SJSA1 (cell line): ENCODE data around the gene GRID2. TPM values are rescaled to one million over a fixed set of nuclear protein-coding genes. Genes with fewer than 3 reads are reported as not detected.
"Not testable (repeated sequence)": the region's sequence is repeated elsewhere in the genome, so short reads cannot be mapped to it uniquely, and the experiment has no call there.

Source experiments
- DNase-seq, 2 experiments: peaks; one replicate each; pipeline ENCODE4 v3.0.0-alpha.2; 2015 to 2020; ENCODE audit warnings: low spot score in 2 of 2, low read depth in 1 of 2
- H3K27ac ChIP-seq: fragments of 250-450 bp; sonication (Bioruptor Pico); 2 replicates; pipeline ENCODE4 v1.5.1; 2020; ENCODE audit warnings: mild to moderate bottlenecking, moderate library complexity
- H3K27me3 ChIP-seq: fragments of 250-450 bp; sonication (Bioruptor Pico); replicated peaks from 2 replicates; pipeline ENCODE4 v1.5.1; 2020; ENCODE audit warnings: mild to moderate bottlenecking, moderate library complexity
- H3K36me3 ChIP-seq: fragments of 250-450 bp; sonication (Bioruptor Pico); 2 replicates; pipeline ENCODE4 v1.5.1; 2020; ENCODE audit warnings: mild to moderate bottlenecking
- H3K4me1 ChIP-seq: fragments of 250-450 bp; sonication (Bioruptor Pico); replicated peaks from 2 replicates; pipeline ENCODE4 v1.6.1; 2021; ENCODE audit warnings: mild to moderate bottlenecking
- H3K4me3 ChIP-seq: fragments of 250-450 bp; sonication (Bioruptor Pico); 2 replicates; pipeline ENCODE4 v1.5.1; 2020; ENCODE audit warnings: mild to moderate bottlenecking
- H3K9me3 ChIP-seq: fragments of 250-450 bp; sonication (Bioruptor Pico); replicated peaks from 2 replicates; pipeline ENCODE4 v1.5.1; 2020; ENCODE audit warnings: mild to moderate bottlenecking
- total RNA-seq: library from RNA; depleted of rRNA; stranded (reverse); fragments of >200 nt; shearing (Covaris generic); gene quantifications from 2 replicates; pipeline ENCODE4 v1.2.3, GENCODE V29; 2014

GRID2 gene
- total RNA-seq, 1 experiment from 2014 or later: not detected

DNA sequence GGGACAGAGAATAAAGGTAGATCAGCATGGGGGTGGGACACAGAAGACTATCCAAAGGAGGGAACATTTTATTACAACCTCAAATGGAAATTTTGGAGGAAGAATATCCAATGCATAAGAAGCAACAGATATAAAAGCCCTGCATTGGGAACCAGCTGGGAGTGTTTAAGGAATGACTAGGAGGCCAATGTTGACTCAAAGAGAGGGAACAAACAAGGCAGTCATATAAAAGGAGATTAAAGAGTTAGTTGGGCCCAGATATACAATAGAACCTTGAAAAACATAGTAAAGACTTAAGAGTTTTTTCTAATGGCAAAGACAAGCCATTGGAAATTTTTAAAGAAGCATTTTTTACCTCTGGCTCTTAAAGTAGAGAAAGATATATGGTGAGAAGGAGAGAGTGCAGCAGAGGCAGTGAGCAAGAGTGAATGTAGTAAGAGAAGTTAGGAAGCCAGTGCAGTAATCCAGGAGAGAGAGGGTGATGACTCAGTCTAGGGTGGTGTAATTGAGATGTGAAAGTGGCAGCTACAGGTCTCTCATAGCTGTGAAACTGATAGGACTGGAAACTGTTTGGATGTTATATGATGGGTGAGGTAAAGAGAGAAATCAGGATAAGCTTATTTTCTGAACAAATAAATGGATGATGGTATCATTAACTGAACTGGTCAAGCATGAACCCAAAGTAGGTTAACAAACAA is 1342.6 kb downstream of the GRID2 start:
- no peaks in the 10 kb centered on the region for H3K9me3 ChIP-seq
- no peaks in the 10 kb centered on the region for H3K4me1 ChIP-seq
- no peak overlapping the region for H3K4me3 ChIP-seq
- no peak overlapping the region for H3K27ac ChIP-seq
- H3K36me3 ChIP-seq: no peaks in the 10 kb centered on the region
- no peak for DNase-seq
- H3K27me3 ChIP-seq: no peaks in the 10 kb centered on the region

DNA sequence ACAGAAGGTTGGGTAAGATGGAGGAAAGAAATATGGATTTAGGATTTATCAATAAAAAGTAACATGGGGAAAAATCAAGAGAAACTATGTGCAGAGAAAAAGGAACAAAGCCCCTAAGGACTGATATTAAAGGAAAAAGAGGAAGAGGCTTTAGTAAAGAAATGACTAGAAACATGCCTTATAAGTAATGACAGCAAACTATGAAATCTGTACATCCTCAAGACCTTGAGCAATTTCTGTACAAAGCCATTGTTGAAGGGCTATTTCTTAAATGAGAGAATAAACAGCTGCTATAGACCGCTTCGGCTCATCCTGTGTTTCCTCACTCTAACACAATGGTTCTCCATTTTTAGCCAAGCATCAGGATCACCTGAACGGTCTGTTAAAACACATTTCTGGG is 1344.5 kb downstream of the GRID2 start:
- H3K27ac ChIP-seq: no peak overlapping the region
- DNase-seq: no peak
- H3K4me3 ChIP-seq: no peak overlapping the region
- no peaks in the 10 kb centered on the region for H3K9me3 ChIP-seq
- no peaks in the 10 kb centered on the region for H3K4me1 ChIP-seq
- H3K36me3 ChIP-seq: no peaks in the 10 kb centered on the region
- no peaks in the 10 kb centered on the region for H3K27me3 ChIP-seq

DNA sequence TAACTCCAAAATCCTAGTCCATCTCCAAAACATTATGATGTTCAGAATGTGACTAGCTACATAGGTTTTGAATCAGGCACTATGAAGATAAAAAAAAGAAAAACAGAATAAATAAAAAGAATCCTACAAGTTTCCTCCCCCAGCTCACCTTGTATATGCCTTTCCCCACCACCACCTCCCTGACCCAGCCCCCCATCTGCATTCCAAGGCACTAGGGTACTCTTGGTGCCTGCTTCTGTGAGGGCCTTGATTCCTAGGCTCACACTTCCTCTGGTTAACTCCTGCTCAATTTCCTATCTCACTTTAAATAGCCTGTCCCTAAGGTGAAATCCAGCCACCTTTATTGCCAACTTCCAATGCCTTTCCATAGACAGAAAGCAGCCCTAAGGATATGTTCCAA is 1346.1 kb downstream of the GRID2 start:
- no peaks in the 10 kb centered on the region for H3K4me1 ChIP-seq
- DNase-seq: no peak
- no peaks in the 10 kb centered on the region; the same call in 1 of the 2 replicates for H3K27me3 ChIP-seq
- no peak overlapping the region for H3K27ac ChIP-seq
- H3K36me3 ChIP-seq: no peaks in the 10 kb centered on the region
- no peak overlapping the region for H3K4me3 ChIP-seq
- no peaks in the 10 kb centered on the region for H3K9me3 ChIP-seq

DNA sequence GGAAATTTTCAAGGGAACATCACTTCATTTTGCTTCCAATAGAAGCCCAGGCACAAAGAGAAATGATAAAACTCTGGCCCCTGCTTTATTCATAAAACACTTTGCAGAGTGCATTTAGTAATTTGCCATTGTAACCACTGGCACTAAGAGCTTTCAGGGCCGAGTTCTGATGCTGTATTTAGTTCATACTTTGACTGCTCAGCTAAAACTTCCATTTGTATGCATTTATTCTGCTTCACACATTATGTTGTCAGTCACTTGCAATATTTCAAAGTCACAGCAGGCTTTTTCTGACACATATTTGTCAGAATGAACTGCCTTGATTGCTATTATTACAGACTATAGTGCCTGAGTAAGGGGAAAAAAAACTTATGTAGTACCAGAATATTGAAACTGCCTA is 1350.4 kb downstream of the GRID2 start:
- DNase-seq: no peak
- no peaks in the 10 kb centered on the region for H3K36me3 ChIP-seq
- no peaks in the 10 kb centered on the region for H3K9me3 ChIP-seq
- peaks cover under 1% of the 10 kb centered on the region; the same call in 1 of the 2 replicates for H3K4me1 ChIP-seq
- no peak overlapping the region for H3K4me3 ChIP-seq
- H3K27me3 ChIP-seq: no peaks in the 10 kb centered on the region; the same call in 1 of the 2 replicates
- no peak overlapping the region for H3K27ac ChIP-seq

DNA sequence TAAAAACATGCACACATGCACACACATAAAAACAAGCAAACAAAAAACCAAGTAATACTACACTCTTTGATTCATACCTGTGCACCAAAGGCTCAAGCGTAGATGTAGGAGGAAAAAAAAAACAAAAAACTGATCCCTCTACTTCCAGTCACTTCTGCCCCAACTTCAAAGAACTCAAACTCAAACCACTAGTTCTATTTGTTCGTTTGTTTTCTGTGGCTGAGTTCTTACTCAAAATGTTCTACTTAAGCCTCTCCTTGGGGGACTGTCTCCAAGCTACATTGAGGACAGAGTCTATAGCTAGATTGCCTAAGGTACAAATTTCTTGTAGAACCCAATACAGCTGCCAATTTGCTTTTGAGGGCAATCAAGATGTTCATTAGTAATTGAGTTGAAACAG is 1353.8 kb downstream of the GRID2 start:
- H3K4me3 ChIP-seq: no peak overlapping the region
- no peaks in the 10 kb centered on the region for H3K36me3 ChIP-seq
- no peak for DNase-seq
- no peaks in the 10 kb centered on the region; the same call in 1 of the 2 replicates for H3K27me3 ChIP-seq
- H3K4me1 ChIP-seq: peaks cover 5% of the 10 kb centered on the region
- no peak overlapping the region for H3K27ac ChIP-seq
- H3K9me3 ChIP-seq: no peaks in the 10 kb centered on the region

DNA sequence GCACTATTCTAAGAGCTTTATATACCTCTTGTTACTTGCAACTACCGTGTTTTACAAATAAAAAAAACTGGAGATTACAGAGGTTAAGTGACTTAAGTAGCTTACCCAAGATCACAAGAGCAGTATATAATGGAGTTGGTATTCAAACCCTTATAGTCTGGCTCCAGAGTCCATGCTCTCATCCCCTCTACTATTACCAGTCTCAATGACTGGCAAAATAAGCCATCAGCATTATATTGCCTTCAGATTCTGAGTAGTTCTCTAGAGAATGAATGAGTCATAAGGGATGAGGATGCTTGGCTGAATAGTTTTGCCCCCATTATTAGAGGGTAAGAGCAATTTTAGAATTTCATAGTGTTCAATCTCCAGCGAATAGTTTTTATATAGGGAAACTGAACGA is 1354.7 kb downstream of the GRID2 start:
- H3K9me3 ChIP-seq: no peaks in the 10 kb centered on the region
- no peak overlapping the region for H3K27ac ChIP-seq
- no peak overlapping the region for H3K4me3 ChIP-seq
- no peak for DNase-seq
- H3K4me1 ChIP-seq: peaks cover 5% of the 10 kb centered on the region
- no peaks in the 10 kb centered on the region; the same call in 1 of the 2 replicates for H3K27me3 ChIP-seq
- no peaks in the 10 kb centered on the region for H3K36me3 ChIP-seq

DNA sequence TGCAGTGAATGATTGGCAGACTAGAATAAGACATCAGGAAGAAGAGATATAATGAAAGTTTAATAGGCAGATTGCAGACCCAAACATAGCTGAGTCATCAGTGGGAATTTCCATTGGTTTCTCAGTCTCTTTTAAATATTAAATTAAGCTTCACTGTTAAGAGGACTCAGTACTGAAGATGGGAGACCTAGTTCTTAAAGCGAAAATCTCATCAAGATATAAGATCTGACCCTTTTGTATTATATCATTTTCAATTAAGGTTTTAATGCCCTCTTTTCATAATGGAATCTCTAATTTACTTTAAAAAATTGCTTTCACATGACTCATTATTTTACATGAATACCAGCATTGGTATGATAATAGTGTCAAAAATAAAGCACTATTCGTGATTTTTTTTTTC is 1355.9 kb downstream of the GRID2 start:
- Histone ChIP-seq H3K36me3 (no peaks in the 10 kb centered on the region), H3K27me3 (no peaks in the 10 kb centered on the region; the same call in 1 of the 2 replicates), H3K27ac (0 out of 2 replicates have a peak overlapping the region, but pooled peaks have one; percentile 28), H3K4me3 (no peak overlapping the region), H3K4me1 (peaks cover 5% of the 10 kb centered on the region), H3K9me3 (no peaks in the 10 kb centered on the region)
- peak in 1 of 2 experiments; percentile 12 for DNase-seq

DNA sequence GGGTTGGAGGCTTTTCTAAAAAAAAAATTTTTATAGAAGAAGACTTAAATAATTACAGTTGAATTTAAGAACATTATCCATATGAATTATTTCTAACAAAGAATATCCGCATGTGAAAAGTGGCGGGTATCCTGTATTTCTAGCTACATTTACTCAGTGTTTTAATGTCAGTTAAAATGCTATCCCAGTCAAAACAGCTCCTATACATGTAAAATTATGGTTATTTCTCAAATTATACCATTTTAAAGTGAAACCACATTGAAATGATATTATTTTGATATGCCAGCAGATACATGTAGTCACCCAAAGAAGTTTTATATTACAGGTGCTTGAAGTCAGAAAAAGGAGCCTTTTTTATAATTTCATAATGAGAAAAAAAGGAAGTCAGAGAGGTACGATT is 1356.3 kb downstream of the GRID2 start:
- H3K27ac ChIP-seq: no peak overlapping the region
- no peaks in the 10 kb centered on the region for H3K36me3 ChIP-seq
- no peaks in the 10 kb centered on the region; the same call in 1 of the 2 replicates for H3K27me3 ChIP-seq
- peaks cover 5% of the 10 kb centered on the region for H3K4me1 ChIP-seq
- DNase-seq: no peak
- no peak overlapping the region for H3K4me3 ChIP-seq
- H3K9me3 ChIP-seq: no peaks in the 10 kb centered on the region

DNA sequence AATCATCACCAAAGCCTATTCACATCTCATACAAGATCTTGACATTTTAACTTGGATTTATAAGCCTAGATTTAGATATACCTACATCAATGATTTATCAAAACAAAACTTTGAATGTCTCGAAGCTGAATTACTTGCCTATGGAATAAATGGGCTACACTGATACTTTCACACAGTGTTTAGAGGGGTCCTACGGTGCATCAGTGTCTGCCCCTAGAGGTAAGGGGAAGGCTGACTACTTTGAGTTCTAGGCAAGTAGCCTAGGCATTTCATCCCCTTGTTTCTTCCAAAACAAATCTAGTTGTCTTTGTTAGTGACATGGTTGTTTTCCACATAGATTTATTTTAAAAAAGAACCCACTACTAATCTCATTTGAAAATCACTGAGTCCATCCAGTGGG is 1366.7 kb downstream of the GRID2 start:
- H3K9me3 ChIP-seq: no peaks in the 10 kb centered on the region
- no peaks in the 10 kb centered on the region for H3K27me3 ChIP-seq
- no peaks in the 10 kb centered on the region for H3K4me1 ChIP-seq
- no peak for DNase-seq
- no peaks in the 10 kb centered on the region for H3K36me3 ChIP-seq
- H3K27ac ChIP-seq: no peak overlapping the region
- H3K4me3 ChIP-seq: no peak overlapping the region

DNA sequence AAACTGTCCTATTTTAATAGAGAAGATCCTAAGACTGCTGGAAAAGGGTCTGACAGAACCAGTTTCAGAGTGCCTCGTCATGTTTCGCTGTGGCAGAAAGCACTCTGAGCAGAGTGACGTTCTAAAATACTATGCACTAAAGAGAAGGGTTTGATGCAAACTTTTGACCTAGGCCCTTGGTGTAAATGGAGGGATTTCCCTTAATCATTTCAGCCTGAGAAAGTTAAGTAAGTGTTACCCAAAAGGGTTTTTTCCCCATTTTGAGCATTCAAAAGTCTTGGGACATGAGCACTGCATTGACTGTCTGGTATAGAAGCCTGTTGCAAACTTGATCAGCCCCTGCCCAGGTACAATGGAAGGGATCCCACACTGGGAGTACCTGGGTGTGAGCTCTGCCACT is 1367.3 kb downstream of the GRID2 start:
- DNase-seq: no peak
- no peaks in the 10 kb centered on the region for H3K4me1 ChIP-seq
- H3K27ac ChIP-seq: no peak overlapping the region
- no peaks in the 10 kb centered on the region for H3K36me3 ChIP-seq
- H3K4me3 ChIP-seq: no peak overlapping the region
- H3K9me3 ChIP-seq: no peaks in the 10 kb centered on the region
- H3K27me3 ChIP-seq: no peaks in the 10 kb centered on the region

DNA sequence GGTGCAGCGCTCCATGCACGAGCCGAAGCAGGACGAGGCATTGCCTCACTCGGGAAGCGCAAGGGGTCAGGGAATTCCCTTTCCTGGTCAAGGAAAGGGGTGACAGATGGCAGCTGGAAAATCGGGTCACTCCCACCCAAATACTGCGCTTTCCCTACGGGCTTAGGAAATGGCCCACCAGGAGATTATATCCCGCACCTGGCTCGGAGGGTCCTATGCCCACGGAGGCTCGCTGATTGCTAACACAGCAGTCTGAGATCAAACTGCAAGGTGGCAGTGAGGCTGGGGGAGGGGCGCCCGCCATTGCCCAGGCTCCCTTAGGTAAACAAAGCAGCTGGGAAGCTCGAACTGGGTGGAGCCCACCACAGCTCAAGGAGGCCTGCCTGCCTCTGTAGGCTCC is 1373.2 kb downstream of the GRID2 start:
- not testable (repeated sequence) for DNase-seq, H3K27me3 ChIP-seq, H3K9me3 ChIP-seq, H3K36me3 ChIP-seq, H3K4me3 ChIP-seq, H3K27ac ChIP-seq, H3K4me1 ChIP-seq

DNA sequence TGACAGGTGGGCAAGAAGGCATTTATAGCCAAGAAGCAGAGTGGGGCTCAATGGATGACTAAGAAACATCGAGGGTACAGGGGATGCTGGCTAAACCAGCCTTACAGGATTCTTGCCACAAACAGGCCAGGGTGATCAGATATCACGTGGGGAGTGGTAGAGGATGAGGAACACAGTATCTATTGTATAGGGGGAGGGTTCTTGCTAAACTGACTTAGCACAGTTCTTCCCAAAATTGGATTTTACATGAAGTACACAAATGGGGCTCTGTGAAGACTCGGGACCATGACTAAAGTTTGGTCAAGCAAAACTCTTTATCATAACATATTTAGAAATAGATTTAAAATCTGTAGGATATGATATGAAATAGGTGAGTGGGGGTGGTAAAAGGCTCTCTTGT is 1380.8 kb downstream of the GRID2 start:
- H3K27me3 ChIP-seq: no peaks in the 10 kb centered on the region

DNA sequence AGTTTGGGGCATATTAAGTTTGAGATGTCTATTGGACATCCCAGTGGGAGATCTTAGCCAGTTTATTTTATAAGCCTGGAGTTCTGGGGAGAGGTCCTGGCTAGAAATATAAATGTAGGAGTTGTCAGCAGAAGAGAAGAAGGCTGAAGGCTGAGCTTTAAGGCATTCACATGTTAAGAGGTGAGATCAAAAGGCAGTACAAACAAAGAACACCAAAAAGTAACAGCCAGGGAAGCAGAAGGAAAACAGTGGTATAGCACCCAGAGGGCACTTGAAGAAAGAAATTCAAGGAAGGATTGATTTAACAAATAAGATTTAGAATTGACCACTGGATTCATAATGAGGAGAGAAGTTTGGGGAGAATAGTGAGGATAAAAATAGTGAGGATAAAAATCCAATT is 1383.5 kb downstream of the GRID2 start:
- Histone ChIP-seq H3K27me3 (no peaks in the 10 kb centered on the region), H3K36me3 (no peaks in the 10 kb centered on the region), H3K27ac (no peak overlapping the region), H3K9me3 (no peaks in the 10 kb centered on the region), H3K4me1 (no peaks in the 10 kb centered on the region), H3K4me3 (no peak overlapping the region)
- no peak for DNase-seq

More for the DNA sequence above, 1380.8 kb downstream of the GRID2 start:
- Histone ChIP-seq H3K4me3 (no peak overlapping the region), H3K36me3 (no peaks in the 10 kb centered on the region), H3K9me3 (no peaks in the 10 kb centered on the region), H3K4me1 (no peaks in the 10 kb centered on the region), H3K27ac (no peak overlapping the region)
- no peak for DNase-seq

DNA sequence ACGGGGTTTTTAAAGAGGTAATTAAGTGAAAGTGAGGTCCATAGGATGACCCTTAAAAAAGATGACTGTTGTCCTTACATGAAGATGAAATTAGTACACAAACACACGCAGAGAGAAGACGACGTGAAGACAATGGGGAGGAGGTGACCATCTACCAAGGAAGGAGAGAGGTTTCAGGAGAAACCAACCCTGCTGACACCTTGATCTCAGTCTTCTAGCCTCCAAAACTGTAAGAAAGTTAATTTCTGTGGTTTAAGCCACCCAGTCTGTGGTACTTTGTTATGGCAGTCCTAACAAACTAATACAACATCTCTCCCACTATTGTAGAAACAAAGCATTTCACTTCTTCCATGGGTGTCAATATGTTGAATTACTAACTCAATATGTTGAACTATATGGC is 1385.2 kb downstream of the GRID2 start:
- no peak for DNase-seq
- H3K27ac ChIP-seq: no peak overlapping the region

DNA sequence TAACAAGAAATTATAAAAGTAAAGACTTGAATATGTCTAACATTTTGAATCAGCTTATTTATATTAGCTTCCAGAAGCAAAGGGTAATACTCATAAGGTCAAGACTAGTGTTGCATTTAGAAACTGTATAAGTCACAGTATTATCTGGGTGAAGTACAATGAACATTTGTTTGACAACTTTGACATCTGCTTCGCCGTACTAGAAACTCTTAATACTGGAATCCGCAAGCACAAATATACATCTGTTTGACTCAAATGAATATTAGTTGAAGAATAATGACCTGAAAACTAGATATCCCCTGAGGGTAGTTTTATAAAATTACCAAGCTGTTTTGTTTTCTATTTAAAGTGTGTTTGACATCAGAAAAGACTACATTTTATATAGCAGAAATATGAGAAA is 1389.4 kb downstream of the GRID2 start:
- H3K27me3 ChIP-seq: peaks cover 3% of the 10 kb centered on the region; the same call in 1 of the 2 replicates
- no peak overlapping the region for H3K4me3 ChIP-seq
- H3K27ac ChIP-seq: no peak overlapping the region
- DNase-seq: no peak
- no peaks in the 10 kb centered on the region for H3K36me3 ChIP-seq
- no peaks in the 10 kb centered on the region for H3K4me1 ChIP-seq
- no peaks in the 10 kb centered on the region for H3K9me3 ChIP-seq

More for the DNA sequence above, 1385.2 kb downstream of the GRID2 start:
- Histone ChIP-seq H3K4me1 (no peaks in the 10 kb centered on the region), H3K9me3 (no peaks in the 10 kb centered on the region), H3K4me3 (no peak overlapping the region), H3K27me3 (no peaks in the 10 kb centered on the region), H3K36me3 (no peaks in the 10 kb centered on the region)
